Measurements from ENCODE around the gene CD22. TPM values are rescaled to one million over a fixed set of nuclear protein-coding genes. Genes with fewer than 3 reads are reported as not detected.
A peak's percentile ranks its signal among the peaks of the same experiment; 100 is the strongest.
"Not testable (repeated sequence)": the region's sequence is repeated elsewhere in the genome, so short reads cannot be mapped to it uniquely, and the experiment has no call there.

CD22 gene
- 50.4 TPM for total RNA-seq

- peaks cover 39% of the 10 kb centered on the region for H3K4me1 ChIP-seq (ENCODE audit: insufficient read depth, low read length)
- H3K9me3 ChIP-seq (ENCODE audit: low read depth, low read length): no peaks in the 10 kb centered on the region
- no peaks in the 10 kb centered on the region for H3K27me3 ChIP-seq (ENCODE audit: insufficient read depth, low read length)
- H3K4me3 ChIP-seq (ENCODE audit: low read length): peak within 1 kb of the TSS; percentile 54
These were observed at the start of gene CD22 for GRCh38 chr19:35328851-35329285. Gene CD22, plus strand, starts transcription at chr19:35329187. Its CDS starts 2,854 bp downstream, at chr19:35332041.

GRCh38 chr19:35279374-35279773 is 49.6 kb upstream of the CD22 start:
- Histone ChIP-seq H3K27me3 (ENCODE audit: insufficient read depth, low read length) (no peaks in the 10 kb centered on the region), H3K4me1 (ENCODE audit: insufficient read depth, low read length) (peaks cover 30% of the 10 kb centered on the region), H3K9me3 (ENCODE audit: low read depth, low read length) (no peaks in the 10 kb centered on the region), H3K4me3 (ENCODE audit: low read length) (no peak overlapping the region)

- H3K4me1 ChIP-seq (ENCODE audit: insufficient read depth, low read length): peaks cover 38% of the 10 kb centered on the region
- no peak overlapping the region for H3K4me3 ChIP-seq (ENCODE audit: low read length)
- H3K9me3 ChIP-seq (ENCODE audit: low read depth, low read length): no peaks in the 10 kb centered on the region
- H3K27me3 ChIP-seq (ENCODE audit: insufficient read depth, low read length): no peaks in the 10 kb centered on the region
These were observed 48.8 kb upstream of the CD22 start for GRCh38 chr19:35279985-35280821.

GRCh38 chr19:35281303-35281702 is 47.7 kb upstream of the CD22 start:
- Histone ChIP-seq H3K4me1 (ENCODE audit: insufficient read depth, low read length) (peaks cover 39% of the 10 kb centered on the region), H3K4me3 (ENCODE audit: low read length) (no peak overlapping the region), H3K9me3 (ENCODE audit: low read depth, low read length) (no peaks in the 10 kb centered on the region), H3K27me3 (ENCODE audit: insufficient read depth, low read length) (no peaks in the 10 kb centered on the region)

GRCh38 chr19:35284153-35285094 is 44.6 kb upstream of the CD22 start:
- Histone ChIP-seq H3K9me3 (ENCODE audit: low read depth, low read length) (no peaks in the 10 kb centered on the region), H3K27me3 (ENCODE audit: insufficient read depth, low read length) (no peaks in the 10 kb centered on the region), H3K4me3 (ENCODE audit: low read length) (no peak overlapping the region), H3K4me1 (ENCODE audit: insufficient read depth, low read length) (peaks cover 39% of the 10 kb centered on the region)

- Histone ChIP-seq H3K27me3 (ENCODE audit: insufficient read depth, low read length) (no peaks in the 10 kb centered on the region), H3K4me3 (ENCODE audit: low read length) (no peak overlapping the region), H3K9me3 (ENCODE audit: low read depth, low read length) (no peaks in the 10 kb centered on the region), H3K4me1 (ENCODE audit: insufficient read depth, low read length) (peaks cover 39% of the 10 kb centered on the region)
These were observed 43.9 kb upstream of the CD22 start for GRCh38 chr19:35285095-35285449.

GRCh38 chr19:35285465-35285864 is 43.5 kb upstream of the CD22 start:
- peaks cover 39% of the 10 kb centered on the region for H3K4me1 ChIP-seq (ENCODE audit: insufficient read depth, low read length)
- not testable (repeated sequence) for H3K27me3 ChIP-seq (ENCODE audit: insufficient read depth, low read length); H3K4me3 ChIP-seq (ENCODE audit: low read length); H3K9me3 ChIP-seq (ENCODE audit: low read depth, low read length)

GRCh38 chr19:35286101-35286500 is 42.9 kb upstream of the CD22 start:
- H3K4me3 ChIP-seq (ENCODE audit: low read length); H3K9me3 ChIP-seq (ENCODE audit: low read depth, low read length); H3K27me3 ChIP-seq (ENCODE audit: insufficient read depth, low read length): not testable (repeated sequence)
- peaks cover 35% of the 10 kb centered on the region for H3K4me1 ChIP-seq (ENCODE audit: insufficient read depth, low read length)

GRCh38 chr19:35287713-35288112 is 41.3 kb upstream of the CD22 start:
- Histone ChIP-seq H3K9me3 (ENCODE audit: low read depth, low read length) (no peaks in the 10 kb centered on the region), H3K27me3 (ENCODE audit: insufficient read depth, low read length) (no peaks in the 10 kb centered on the region), H3K4me1 (ENCODE audit: insufficient read depth, low read length) (peaks cover 19% of the 10 kb centered on the region), H3K4me3 (ENCODE audit: low read length) (no peak overlapping the region)

GRCh38 chr19:35288331-35288730 is 40.7 kb upstream of the CD22 start:
- Histone ChIP-seq H3K4me3 (ENCODE audit: low read length) (no peak overlapping the region), H3K27me3 (ENCODE audit: insufficient read depth, low read length) (no peaks in the 10 kb centered on the region), H3K4me1 (ENCODE audit: insufficient read depth, low read length) (peaks cover 12% of the 10 kb centered on the region), H3K9me3 (ENCODE audit: low read depth, low read length) (no peaks in the 10 kb centered on the region)

- H3K4me1 ChIP-seq (ENCODE audit: insufficient read depth, low read length): peaks cover 11% of the 10 kb centered on the region
- no peaks in the 10 kb centered on the region for H3K27me3 ChIP-seq (ENCODE audit: insufficient read depth, low read length)
- H3K4me3 ChIP-seq (ENCODE audit: low read length): no peak overlapping the region
- H3K9me3 ChIP-seq (ENCODE audit: low read depth, low read length): no peaks in the 10 kb centered on the region
These were observed 40.1 kb upstream of the CD22 start for GRCh38 chr19:35288906-35289305.

- Histone ChIP-seq H3K27me3 (ENCODE audit: insufficient read depth, low read length) (no peaks in the 10 kb centered on the region), H3K4me3 (ENCODE audit: low read length) (no peak overlapping the region), H3K9me3 (ENCODE audit: low read depth, low read length) (no peaks in the 10 kb centered on the region), H3K4me1 (ENCODE audit: insufficient read depth, low read length) (peaks cover under 1% of the 10 kb centered on the region)
These were observed 38.4 kb upstream of the CD22 start for GRCh38 chr19:35290381-35291127.

GRCh38 chr19:35291259-35291658 is 37.7 kb upstream of the CD22 start:
- H3K4me1 ChIP-seq (ENCODE audit: insufficient read depth, low read length): peaks cover 8% of the 10 kb centered on the region
- H3K27me3 ChIP-seq (ENCODE audit: insufficient read depth, low read length): no peaks in the 10 kb centered on the region
- H3K4me3 ChIP-seq (ENCODE audit: low read length): no peak overlapping the region
- H3K9me3 ChIP-seq (ENCODE audit: low read depth, low read length): no peaks in the 10 kb centered on the region

- Histone ChIP-seq H3K27me3 (ENCODE audit: insufficient read depth, low read length) (no peaks in the 10 kb centered on the region), H3K4me1 (ENCODE audit: insufficient read depth, low read length) (peaks cover 15% of the 10 kb centered on the region), H3K4me3 (ENCODE audit: low read length) (no peak within 1 kb of the TSS), H3K9me3 (ENCODE audit: low read depth, low read length) (no peaks in the 10 kb centered on the region)
These were observed 37.1 kb upstream of the CD22 start, which contains the start of gene MAG for GRCh38 chr19:35291916-35292315. Gene MAG, plus strand, starts transcription at chr19:35292161. Its CDS starts 3,248 bp downstream, at chr19:35295409.

Data from mononuclear cell (primary cell).